H1 (cell line): ENCODE data around the gene CDK8. TPM values are rescaled to one million over a fixed set of nuclear protein-coding genes. Genes with fewer than 3 reads are reported as not detected.

Experiments used
- CTCF ChIA-PET: fragments of 300-600 bp; sonication (Branson Sonifier 250); formaldehyde crosslinking; loops from one replicate; lab custom pipeline; 2021; ENCODE audit not compliant: partially characterized antibody; lab: Charles Lee
- POLR2A ChIA-PET: fragments of 300-600 bp; sonication (Branson Sonifier 250); formaldehyde crosslinking; loops from one replicate; lab custom pipeline; 2021; ENCODE audit warnings: inconsistent platforms; ENCODE audit not compliant: partially characterized antibody; lab: Charles Lee
- DNase-seq, 2 experiments: peaks; one replicate each; pipeline versions ENCODE4 v3.0.0 to v3.0.0-alpha.2; 2010 to 2022; ENCODE audit warnings: low spot score in 2 of 2, low read depth in 1 of 2, mixed read lengths in 1 of 2
- FAIRE-seq: peaks from 2 replicates; lab custom pipeline; 2011; peaks lifted over from hg19 to GRCh38; lab: Jason Lieb, UNC
- H2AFZ ChIP-seq: 2 replicates; pipeline ENCODE4 v1.8.1; 2012; ENCODE audit warnings: low read length, inconsistent platforms
- H2AK5ac ChIP-seq: 2 replicates; pipeline ENCODE4 v1.6.1; 2013; ENCODE audit warnings: low read depth, low read length
- H2BK120ac ChIP-seq: replicated peaks from 2 replicates; pipeline ENCODE3; 2013; ENCODE audit warnings: low read depth, low read length, inconsistent platforms
- H2BK12ac ChIP-seq: 2 replicates; pipeline ENCODE4 v1.6.1; 2013; ENCODE audit warnings: low read depth, low read length
- H2BK15ac ChIP-seq: 2 replicates; pipeline ENCODE4 v1.6.1; 2013; ENCODE audit warnings: low read length
- H2BK20ac ChIP-seq: 2 replicates; pipeline ENCODE4 v1.6.1; 2013; ENCODE audit warnings: low read length
- H2BK5ac ChIP-seq: 2 replicates; pipeline ENCODE4 v1.6.1; 2013; ENCODE audit warnings: low read depth, low read length
- H3K14ac ChIP-seq: 2 replicates; pipeline ENCODE4 v1.6.1; 2013; ENCODE audit warnings: inconsistent platforms; ENCODE audit not compliant: insufficient read length
- H3K18ac ChIP-seq: 2 replicates; pipeline ENCODE4 v1.6.1; 2013; ENCODE audit warnings: low read length; ENCODE audit errors: extremely low read depth
- H3K23ac ChIP-seq: 2 replicates; pipeline ENCODE4 v1.6.1; 2013; ENCODE audit warnings: inconsistent platforms; ENCODE audit not compliant: insufficient read length
- H3K23me2 ChIP-seq: 2 replicates; pipeline ENCODE4 v1.6.1; 2013; ENCODE audit warnings: low read depth, low read length
- H3K27ac ChIP-seq: 2 replicates; pipeline ENCODE4 v1.6.1; 2011; ENCODE audit warnings: low read depth, low read length, inconsistent platforms
- H3K27me3 ChIP-seq, 4 experiments: replicated peaks in 1 of 4; 1 replicate in 1 of 4; 2 replicates in 3 of 4; pipeline versions ENCODE4 v1.6.1 to v1.8.1; 2011 to 2013; ENCODE audit warnings: low read length in 3 of 4, mild to moderate bottlenecking in 3 of 4, inconsistent platforms in 2 of 4, mixed read lengths in 2 of 4, moderate library complexity in 1 of 4; ENCODE audit not compliant: control insufficient read depth in 3 of 4, insufficient read depth in 3 of 4; ENCODE audit errors: extremely low read depth in 1 of 4
- H3K36me3 ChIP-seq, 4 experiments: 2 replicates each; pipeline versions ENCODE4 v1.6.1 to v1.8.1; 2011 to 2013; ENCODE audit warnings: mild to moderate bottlenecking in 4 of 4, low read length in 3 of 4, moderate library complexity in 2 of 4, control low read depth in 1 of 4, inconsistent platforms in 1 of 4; ENCODE audit not compliant: insufficient read depth in 4 of 4, control insufficient read depth in 2 of 4
- H3K4ac ChIP-seq: replicated peaks from 2 replicates; pipeline ENCODE3; 2013; ENCODE audit warnings: low read length, low read depth, mixed read lengths, inconsistent platforms; ENCODE audit not compliant: insufficient read length
- H3K4me1 ChIP-seq, 4 experiments: replicated peaks in 1 of 4; 1 replicate in 1 of 4; 2 replicates in 3 of 4; pipeline versions ENCODE4 v1.6.1 to v1.8.1; 2011 to 2013; ENCODE audit warnings: low read length in 3 of 4, inconsistent platforms in 2 of 4, mixed read lengths in 1 of 4; ENCODE audit not compliant: insufficient read depth in 4 of 4, control insufficient read depth in 3 of 4
- H3K4me2 ChIP-seq, 2 experiments: 2 replicates each; pipeline versions ENCODE4 v1.6.1 to v1.8.1; 2011 to 2013; ENCODE audit warnings: low read depth in 2 of 2, low read length in 2 of 2, control low read depth in 1 of 2, inconsistent platforms in 1 of 2, mild to moderate bottlenecking in 1 of 2; ENCODE audit not compliant: insufficient read depth in 1 of 2
- H3K4me3 ChIP-seq, 4 experiments: fragments of 200-600, 300-600 bp in 1 of 4; sonication (generic), shearing (Covaris generic), sonication (Bioruptor Twin) in 1 of 4; 2 replicates each; pipeline versions ENCODE4 v1.5.1 to v1.8.1; 2011 to 2016; ENCODE audit warnings: low read length in 4 of 4, low read depth in 3 of 4, control low read depth in 2 of 4, inconsistent platforms in 2 of 4, mild to moderate bottlenecking in 2 of 4, mixed read lengths in 1 of 4, moderate library complexity in 1 of 4; ENCODE audit not compliant: insufficient read depth in 2 of 4; ENCODE audit errors: extremely low read depth in 1 of 4
- H3K56ac ChIP-seq: replicated peaks from 2 replicates; pipeline ENCODE3; 2013; ENCODE audit warnings: low read depth, mild to moderate bottlenecking, mixed read lengths, low read length, inconsistent platforms; ENCODE audit not compliant: insufficient read length
- H3K79me1 ChIP-seq: 2 replicates; pipeline ENCODE4 v1.6.1; 2013; ENCODE audit warnings: low read depth, low read length, control low read depth
- H3K79me2 ChIP-seq, 2 experiments: 2 replicates each; pipeline versions ENCODE4 v1.6.1 to v1.8.1; 2012 to 2013; ENCODE audit warnings: low read length in 2 of 2, mild to moderate bottlenecking in 2 of 2, inconsistent platforms in 1 of 2; ENCODE audit not compliant: insufficient read depth in 2 of 2, control insufficient read depth in 1 of 2
- H3K9ac ChIP-seq, 4 experiments: replicated peaks in 1 of 4; 1 replicate in 1 of 4; 2 replicates in 3 of 4; pipeline versions ENCODE4 v1.6.1 to v1.8.1; 2011 to 2013; ENCODE audit warnings: low read depth in 3 of 4, low read length in 3 of 4, control low read depth in 2 of 4, mild to moderate bottlenecking in 2 of 4, moderate library complexity in 2 of 4, inconsistent platforms in 1 of 4; ENCODE audit errors: extremely low read depth in 1 of 4
- H3K9me3 ChIP-seq, 2 experiments: 2 replicates each; pipeline versions ENCODE4 v1.6.1 to v1.8.1; 2012 to 2013; ENCODE audit warnings: mild to moderate bottlenecking in 2 of 2, moderate library complexity in 2 of 2, control low read depth in 1 of 2, inconsistent platforms in 1 of 2, low read depth in 1 of 2, low read length in 1 of 2, mixed read lengths in 1 of 2; ENCODE audit not compliant: insufficient read depth in 2 of 2
- H4K20me1 ChIP-seq, 2 experiments: replicated peaks in 1 of 2; 2 replicates each; pipeline versions ENCODE3 to v1.8.1; 2011 to 2013; ENCODE audit warnings: inconsistent platforms in 2 of 2, low read length in 2 of 2, mild to moderate bottlenecking in 1 of 2; ENCODE audit not compliant: insufficient read depth in 2 of 2, control insufficient read depth in 1 of 2
- H4K5ac ChIP-seq: 2 replicates; pipeline ENCODE4 v1.6.1; 2013; ENCODE audit warnings: low read length, low read depth, mixed read lengths, inconsistent platforms; ENCODE audit not compliant: insufficient read length
- H4K8ac ChIP-seq: 2 replicates; pipeline ENCODE4 v1.8.0; 2013; ENCODE audit warnings: mild to moderate bottlenecking, moderate library complexity, low read length, inconsistent platforms; ENCODE audit not compliant: insufficient read depth; ENCODE audit errors: extremely low read depth
- H4K91ac ChIP-seq: replicated peaks from 2 replicates; pipeline ENCODE3; 2013; ENCODE audit warnings: low read length, mixed read lengths, inconsistent platforms; ENCODE audit not compliant: insufficient read length
- CBX8 ChIP-seq: fragments of 300-800, 300-1000 bp; sonication (generic); IDR thresholded peaks from 2 replicates; pipeline ENCODE4 v1.7.1; 2016; ENCODE audit warnings: low read depth, low read length, borderline replicate concordance
- CEBPB ChIP-seq: IDR thresholded peaks from 2 replicates; pipeline ENCODE4 v1.6.1; 2012; ENCODE audit warnings: low read depth, low read length
- EGR1 ChIP-seq: IDR thresholded peaks from 2 replicates; pipeline ENCODE4 v1.6.1; 2011; ENCODE audit warnings: low read depth, low read length, borderline replicate concordance
- EZH2 ChIP-seq: fragments of 200-600 bp; sonication (generic); IDR thresholded peaks from 2 replicates; pipeline ENCODE4 v1.7.1; 2012; ENCODE audit warnings: low read depth, mild to moderate bottlenecking, moderate library complexity, low read length, inconsistent platforms; ENCODE audit not compliant: severe bottlenecking
- HDAC6 ChIP-seq: IDR thresholded peaks from one replicate; pipeline ENCODE4 v1.7.1; 2012; ENCODE audit warnings: low read depth, mild to moderate bottlenecking, inconsistent platforms, low read length, moderate library complexity
- WGBS, 2 experiments: shearing (Covaris generic) in 1 of 2; methylation state at CpG; one replicate each; pipeline versions ENCODE4 v1.1.6 to v1.1.7; 2013 to 2015; ENCODE audit warnings: low lambda C conversion rate in 2 of 2, mixed read lengths in 2 of 2, inconsistent platforms in 1 of 2, low coverage in 1 of 2, missing lambda C conversion rate in 1 of 2; ENCODE audit not compliant: insufficient replicate concordance in 2 of 2, insufficient coverage in 1 of 2, insufficient read length in 1 of 2; ENCODE audit errors: extremely low coverage in 1 of 2, missing lambda C conversion rate in 1 of 2; 5-methylcytosine and 5-hydroxymethylcytosine counted together
- polyA plus RNA-seq, 7 experiments: library from polyadenylated mRNA; depleted of rRNA in 3 of 7; stranded (reverse) in 5 of 7; unstranded in 2 of 7; fragments of >200 nt in 5 of 7; fragments of 200-250 nt in 2 of 7; gene quantifications; 1 replicate in 5 of 7; 2 replicates in 1 of 7; 4 replicates in 1 of 7; pipeline versions ENCODE4 v1.2.1 to v1.2.3, GENCODE V29; 2011 to 2013; ENCODE audit warnings: missing spikeins in 2 of 7, mixed read lengths in 2 of 7
- total RNA-seq: library from RNA; stranded (reverse); fragmentation: NEBNext Ultra II Directional; extraction: Animal tissue kit (Norgen Biotek cat#: 25700); gene quantifications from 2 replicates; pipeline ENCODE4 v1.2.1, GENCODE V29; 2021

Gene CDK8
- total and polyA plus RNA-seq, 2 of the 8 experiments (the other 6 are each of a cell fraction or from before 2014, with no cell fraction given): 22.1 to 25.6 TPM

GRCh38 chr13:26225896-26226617 is 27.9 kb upstream of the CDK8 start:
- FAIRE-seq: no peak
- CTCF ChIA-PET: interaction anchor here (1.0 kb wide), 1 partner anchor 380 kb away, joined by 3 read pairs; no protein-coding TSS in a partner anchor
- H3K79me2 ChIP-seq: no peaks in the 10 kb centered on the region
- H3K9ac ChIP-seq: no peak overlapping the region
- no peak overlapping the region for H3K14ac ChIP-seq
- no peaks in the 10 kb centered on the region for H3K9me3 ChIP-seq
- H3K56ac ChIP-seq: no peak overlapping the region
- no peak overlapping the region for H2BK5ac ChIP-seq
- H4K91ac ChIP-seq: no peak overlapping the region
- WGBS, 2 experiments: 85% methylated on average over 7 of the region's 7 CpGs; no CpG with 5 or more reads in 1 of the 2 experiments
- no peak for DNase-seq
- H4K8ac ChIP-seq: no peak overlapping the region
- no peak overlapping the region for H4K5ac ChIP-seq
- H2BK15ac ChIP-seq: no peak overlapping the region
- no peak overlapping the region for H3K4ac ChIP-seq
- H3K27me3 ChIP-seq: no peaks in the 10 kb centered on the region; a peak in 2 of 7 replicates
- H2AFZ ChIP-seq: no peak overlapping the region
- H3K4me3 ChIP-seq: no peak overlapping the region
- H4K20me1 ChIP-seq: no peaks in the 10 kb centered on the region
- no peaks in the 10 kb centered on the region for H3K79me1 ChIP-seq
- H2BK12ac ChIP-seq: no peak overlapping the region
- H3K27ac ChIP-seq: no peak overlapping the region
- H2BK120ac ChIP-seq: no peak overlapping the region
- H3K23me2 ChIP-seq: peaks cover 6% of the 10 kb centered on the region; the same call in 1 of the 2 replicates
- H2AK5ac ChIP-seq: no peak overlapping the region
- no peak overlapping the region for H2BK20ac ChIP-seq
- H3K36me3 ChIP-seq: no peaks in the 10 kb centered on the region
- no peaks in the 10 kb centered on the region for H3K4me1 ChIP-seq
- POLR2A ChIA-PET: no interaction called here
- H3K23ac ChIP-seq: no peak overlapping the region
- no peak overlapping the region for H3K4me2 ChIP-seq
- no peak overlapping the region for H3K18ac ChIP-seq
- TF ChIP-seq CBX8 (no peak), EGR1 (no peak), CEBPB (no peak), EZH2 (no peak), HDAC6 (no peak)
